Gastroesophageal sphincter (tissue), 4 donors: ENCODE results near the gene COL7A1. TPM values are rescaled to one million over a fixed set of nuclear protein-coding genes. Genes with fewer than 3 reads are reported as not detected.

Source experiments
- ATAC-seq: fragments of 150-250 bp; one replicate; pipeline ENCODE4 v1.9.1; 2016; ENCODE audit warnings: mild to moderate bottlenecking, moderate library complexity
- H3K27ac ChIP-seq, 4 donors: fragments of 200-600 bp; sonication (generic) in 3 of 4; 1 replicate in 3 of 4; 2 replicates in 1 of 4; pipeline ENCODE4 v1.5.1; 2016 to 2019
- H3K27me3 ChIP-seq: fragments of 200-600 bp; sonication (generic); one replicate; pipeline ENCODE4 v1.5.1; 2019
- H3K36me3 ChIP-seq, 2 donors: fragments of 200-600 bp; sonication (generic); one replicate each; pipeline ENCODE4 v1.5.1; 2019; ENCODE audit warnings: control low read depth in 1 of 2
- H3K4me1 ChIP-seq, 3 donors: fragments of 200-600 bp; sonication (generic); 1 replicate in 2 of 3; 2 replicates in 1 of 3; pipeline ENCODE4 v1.5.1; 2016 to 2019; ENCODE audit warnings: control low read depth in 2 of 3
- H3K4me3 ChIP-seq, 2 donors: fragments of 200-600 bp; sonication (generic); one replicate each; pipeline ENCODE4 v1.5.1; 2019; ENCODE audit warnings: mild to moderate bottlenecking in 1 of 2, moderate library complexity in 1 of 2
- H3K9me3 ChIP-seq, 3 donors: fragments of 200-600 bp; sonication (generic); one replicate each; pipeline ENCODE4 v1.5.1; 2017 to 2019; ENCODE audit warnings: control low read depth in 2 of 3
- EP300 ChIP-seq: sonication (generic); formaldehyde crosslinking; IDR thresholded peaks from one replicate; pipeline ENCODE4 v1.6.1; 2017; ENCODE audit warnings: antibody characterized with exemption, mild to moderate bottlenecking
- POLR2A ChIP-seq, 2 donors: fragments of 450-650 bp; IDR thresholded peaks; one replicate each; pipeline ENCODE4 v1.6.1; 2017; ENCODE audit warnings: antibody characterized with exemption in 2 of 2, mild to moderate bottlenecking in 2 of 2, moderate library complexity in 1 of 2
- POLR2AphosphoS5 ChIP-seq: sonication (generic); formaldehyde crosslinking; IDR thresholded peaks from one replicate; pipeline ENCODE4 v1.6.1; 2017; ENCODE audit warnings: antibody characterized with exemption
- WGBS, 2 donors: methylation state at CpG; one replicate each; pipeline ENCODE4 v1.1.5; 2018; ENCODE audit warnings: low coverage in 1 of 2; 5-methylcytosine and 5-hydroxymethylcytosine counted together
- total RNA-seq, 4 donors: library from RNA; depleted of rRNA; stranded (reverse); fragments of >200 nt; gene quantifications; one replicate each; pipeline ENCODE4 v1.1.0, GENCODE V29; 2016
- TF ChIP-seq, protein P1 (sequence below), 4 experiments: fragments of 200-600 bp in 2 of 4; fragments of 450-650 bp in 2 of 4; sonication (generic) in 1 of 4; IDR thresholded peaks; one replicate each; pipeline ENCODE4 v1.5.1; 2017 to 2019; ENCODE audit warnings: antibody characterized with exemption in 4 of 4, mild to moderate bottlenecking in 2 of 4, moderate library complexity in 2 of 4

Gene COL7A1
- total RNA-seq, 4 donors from 2014 or later, result 1.7 to 3.9 (median 1.9) TPM

DNA sequence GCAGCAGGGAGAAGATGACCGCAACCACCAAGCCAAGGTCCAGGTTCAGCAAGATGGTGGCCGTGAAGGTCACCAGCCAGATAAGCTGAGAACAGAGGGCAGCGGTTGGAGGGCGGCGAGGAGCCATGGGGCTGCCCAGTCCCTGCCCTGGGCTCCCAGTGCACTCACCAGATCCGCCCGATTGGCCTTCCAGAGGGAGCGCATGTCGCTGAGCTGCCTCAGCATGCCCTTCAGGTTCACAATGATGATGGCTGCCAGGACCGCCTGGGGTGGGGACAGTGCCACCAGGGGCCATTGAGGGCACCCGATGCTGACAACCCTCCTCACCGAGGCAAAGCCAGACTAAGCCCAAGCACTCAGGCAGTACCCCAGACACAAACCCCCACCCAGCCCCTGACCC is 34.8 kb upstream of the COL7A1 start:
- H3K27me3 ChIP-seq, result no peaks in the 10 kb centered on the region
- H3K27ac ChIP-seq, result no peak overlapping the region
- no peak overlapping the region for H3K4me3 ChIP-seq
- no peak for ATAC-seq
- 90% methylated on average over 3 of the region's 12 CpGs; no CpG with 5 or more reads in 1 of the 2 donors for WGBS, 2 donors
- TF ChIP-seq POLR2AphosphoS5 (no peak), EP300 (no peak), POLR2A (IDR thresholded peaks at IDR 0.05) (no peak)
- TF ChIP-seq, protein P1, sequence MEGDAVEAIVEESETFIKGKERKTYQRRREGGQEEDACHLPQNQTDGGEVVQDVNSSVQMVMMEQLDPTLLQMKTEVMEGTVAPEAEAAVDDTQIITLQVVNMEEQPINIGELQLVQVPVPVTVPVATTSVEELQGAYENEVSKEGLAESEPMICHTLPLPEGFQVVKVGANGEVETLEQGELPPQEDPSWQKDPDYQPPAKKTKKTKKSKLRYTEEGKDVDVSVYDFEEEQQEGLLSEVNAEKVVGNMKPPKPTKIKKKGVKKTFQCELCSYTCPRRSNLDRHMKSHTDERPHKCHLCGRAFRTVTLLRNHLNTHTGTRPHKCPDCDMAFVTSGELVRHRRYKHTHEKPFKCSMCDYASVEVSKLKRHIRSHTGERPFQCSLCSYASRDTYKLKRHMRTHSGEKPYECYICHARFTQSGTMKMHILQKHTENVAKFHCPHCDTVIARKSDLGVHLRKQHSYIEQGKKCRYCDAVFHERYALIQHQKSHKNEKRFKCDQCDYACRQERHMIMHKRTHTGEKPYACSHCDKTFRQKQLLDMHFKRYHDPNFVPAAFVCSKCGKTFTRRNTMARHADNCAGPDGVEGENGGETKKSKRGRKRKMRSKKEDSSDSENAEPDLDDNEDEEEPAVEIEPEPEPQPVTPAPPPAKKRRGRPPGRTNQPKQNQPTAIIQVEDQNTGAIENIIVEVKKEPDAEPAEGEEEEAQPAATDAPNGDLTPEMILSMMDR (IDR thresholded peaks at IDR 0.05), result no peak
- no peaks in the 10 kb centered on the region for H3K9me3 ChIP-seq
- H3K4me1 ChIP-seq, result peaks cover 0 to 12% (median 10%) of the 10 kb centered on the region in 3 donors
- peaks cover 0 to 85% of the 10 kb centered on the region in 2 donors for H3K36me3 ChIP-seq

DNA sequence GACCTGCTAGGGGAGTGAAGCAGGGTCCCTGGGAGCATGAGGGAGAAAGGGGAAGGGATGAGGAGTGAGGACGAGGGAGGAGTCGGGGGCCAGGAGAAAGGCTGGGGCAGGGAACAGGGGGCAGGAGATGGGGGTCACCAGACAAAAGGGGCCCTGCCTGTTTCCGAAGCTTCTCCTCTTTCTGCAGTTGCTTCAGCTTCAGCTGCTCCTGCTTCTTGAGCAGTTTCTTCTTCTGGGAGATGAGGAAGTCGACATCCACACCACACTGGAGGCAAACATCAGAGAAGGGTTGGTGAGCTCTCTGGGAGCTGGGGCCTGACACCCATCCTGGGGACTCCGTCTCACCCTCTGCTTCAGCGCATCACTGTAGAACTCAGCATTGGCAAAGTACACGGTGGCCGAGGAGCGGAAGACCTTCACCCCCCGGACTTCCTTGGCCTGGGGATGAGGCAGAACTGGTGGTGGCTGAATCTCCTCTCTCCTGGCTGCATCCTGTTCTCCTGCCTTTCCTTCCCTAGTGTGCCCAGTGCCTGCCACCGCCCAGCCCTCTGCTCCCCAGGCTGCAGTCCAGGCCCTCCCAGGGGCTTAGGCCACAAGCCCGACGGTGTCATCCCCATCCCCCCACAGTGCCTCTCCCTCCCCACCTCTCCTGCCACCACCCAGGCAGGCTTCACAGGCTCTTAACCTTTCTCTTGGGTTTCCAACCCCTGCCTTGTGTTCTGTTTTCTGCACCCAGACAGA is 33.3 kb upstream of the COL7A1 start:
- 70% methylated on average over 7 of the region's 13 CpGs; no CpG with 5 or more reads in 1 of the 2 donors for WGBS, 2 donors
- H3K27ac ChIP-seq, result no peak overlapping the region
- peaks cover 0 to 87% of the 10 kb centered on the region in 2 donors for H3K36me3 ChIP-seq
- ATAC-seq, result no peak
- no peak overlapping the region for H3K4me3 ChIP-seq
- no peak for TF ChIP-seq EP300
- TF ChIP-seq, protein P1 (IDR thresholded peaks at IDR 0.05), result no peak
- no peak for TF ChIP-seq POLR2A (IDR thresholded peaks at IDR 0.05)
- no peak for TF ChIP-seq POLR2AphosphoS5
- no peaks in the 10 kb centered on the region for H3K4me1 ChIP-seq
- H3K27me3 ChIP-seq, result no peaks in the 10 kb centered on the region
- no peaks in the 10 kb centered on the region for H3K9me3 ChIP-seq

DNA sequence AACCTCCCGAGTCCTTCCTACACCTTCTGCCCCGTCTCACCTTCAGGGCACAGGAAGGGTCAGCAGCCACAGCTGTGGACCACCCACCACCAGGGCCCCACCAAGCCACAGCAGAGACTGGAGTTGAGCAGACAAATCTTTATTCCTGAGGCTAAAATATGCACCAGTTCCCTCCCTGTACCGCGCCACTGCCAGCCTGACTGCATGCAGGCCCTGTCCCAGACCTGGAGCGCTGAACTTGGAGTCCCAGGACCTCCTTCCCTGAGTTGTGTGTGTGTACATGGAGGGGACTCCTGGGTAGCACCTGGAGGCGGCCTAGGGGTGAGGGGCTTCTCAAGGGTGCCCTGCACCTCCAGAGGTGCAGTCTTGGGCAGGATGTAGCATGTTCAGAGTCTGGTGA is 30.5 kb upstream of the COL7A1 start:
- TF ChIP-seq, protein P1 (IDR thresholded peaks at IDR 0.05), result no peak
- no peak for TF ChIP-seq POLR2A (IDR thresholded peaks at IDR 0.05)
- no peak for TF ChIP-seq EP300
- no peak for TF ChIP-seq POLR2AphosphoS5
- peak; percentile 11 for ATAC-seq
- WGBS, 2 donors, result no CpG with 5 or more reads among the region's 6 CpGs
- Histone ChIP-seq H3K27ac (no peak overlapping the region), H3K27me3 (no peaks in the 10 kb centered on the region), H3K4me1 (no peaks in the 10 kb centered on the region), H3K4me3 (no peak overlapping the region), H3K9me3 (no peaks in the 10 kb centered on the region), H3K36me3 (peaks cover 0 to 59% of the 10 kb centered on the region in 2 donors)

DNA sequence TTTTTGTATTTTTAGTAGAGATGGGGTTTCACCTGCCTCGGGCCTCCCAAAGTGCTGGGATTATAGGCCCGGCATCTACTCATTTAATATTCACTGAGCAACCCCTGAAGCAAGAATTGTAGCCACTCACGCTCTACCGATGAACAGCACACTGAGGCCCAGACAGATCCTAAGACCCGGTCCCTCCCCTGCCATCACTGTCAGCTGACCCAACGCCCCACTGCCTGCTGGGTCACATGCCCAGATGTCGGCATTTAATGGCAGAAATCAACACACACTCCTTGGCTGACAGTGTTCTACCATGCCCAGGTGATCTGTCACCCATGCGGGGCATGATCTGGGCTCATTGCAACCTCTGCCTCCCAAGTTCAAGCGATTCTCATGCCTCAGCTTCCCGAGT is 29.6 kb upstream of the COL7A1 start:
- 93 to 100% methylated on average over 2 to 10 of the region's 10 CpGs for WGBS, 2 donors
- no peak for ATAC-seq

More for the DNA sequence above, 29.6 kb upstream of the COL7A1 start:
- peaks cover 0 to 50% of the 10 kb centered on the region in 2 donors for H3K36me3 ChIP-seq
- no peak overlapping the region for H3K27ac ChIP-seq
- no peak for TF ChIP-seq POLR2AphosphoS5
- TF ChIP-seq POLR2A (IDR thresholded peaks at IDR 0.05), result no peak
- TF ChIP-seq, protein P1 (IDR thresholded peaks at IDR 0.05), result no peak
- no peak for TF ChIP-seq EP300
- no peaks in the 10 kb centered on the region for H3K27me3 ChIP-seq
- no peak overlapping the region for H3K4me3 ChIP-seq
- H3K9me3 ChIP-seq, result no peaks in the 10 kb centered on the region
- H3K4me1 ChIP-seq, result no peaks in the 10 kb centered on the region
